GM12878 (cell line): ENCODE measurements around the gene SHMT1. TPM values are rescaled to one million over a fixed set of nuclear protein-coding genes. Genes with fewer than 3 reads are reported as not detected.
"Not testable (repeated sequence)": the region's sequence is repeated elsewhere in the genome, so short reads cannot be mapped to it uniquely, and the experiment has no call there.

Experiments used
- ATAC-seq: fragments of 200-7000 bp; cut with Tn5 transposase; 3 replicates; pipeline ENCODE4 v1.9.1; 2020; ENCODE audit warnings: mild to moderate bottlenecking, moderate library complexity
- BruUV-seq: library from RNA; stranded (reverse); fragments of 400-500 nt; replicated peaks from 2 replicates; lab custom pipeline; 2021; lab: Mats Ljungman, UMichigan
- CTCF ChIA-PET: fragments of 300-600 bp; sonication (Branson Sonifier 250); formaldehyde crosslinking; extraction: SDS; loops from one replicate; lab custom pipeline; 2021; ENCODE audit warnings: inconsistent platforms; lab: Yijun Ruan, JAX
- POLR2A ChIA-PET: fragments of 350-600 bp; formaldehyde crosslinking; extraction: SDS; loops from one replicate; lab custom pipeline; 2021; ENCODE audit warnings: inconsistent platforms; lab: Charles Lee
- RAD21 ChIA-PET: fragments of 300-600 bp; sonication (Branson Sonifier 250); formaldehyde crosslinking; loops from one replicate; lab custom pipeline; 2023; ENCODE audit warnings: antibody characterized with exemption; ENCODE audit not compliant: unreplicated experiment; lab: Charles Lee
- SMC1A ChIA-PET: fragments of 300-600 bp; sonication (Branson Sonifier 250); formaldehyde crosslinking; loops from one replicate; lab custom pipeline; 2023; ENCODE audit not compliant: unreplicated experiment, uncharacterized antibody; lab: Charles Lee
- DNase-seq: peaks from one replicate; pipeline ENCODE4 v3.0.0-alpha.2; 2011; ENCODE audit warnings: low read depth, low spot score
- FAIRE-seq: peaks from 3 replicates; lab custom pipeline; 2011; peaks lifted over from hg19 to GRCh38; lab: Jason Lieb, UNC
- H2AFZ ChIP-seq: 2 replicates; pipeline ENCODE4 v1.6.0; 2011; ENCODE audit warnings: low read depth, low read length, control low read depth; ENCODE audit not compliant: control insufficient read depth
- H3K27ac ChIP-seq: 2 replicates; pipeline ENCODE4 v1.5.1; 2011; ENCODE audit warnings: control low read depth; ENCODE audit not compliant: control insufficient read depth, insufficient read depth
- H3K27me3 ChIP-seq, 2 experiments: replicated peaks in 1 of 2; 2 replicates each; pipeline versions ENCODE4 v1.6.0 to v1.6.1; 2011; ENCODE audit warnings: low read length in 1 of 2; ENCODE audit not compliant: control insufficient read depth in 2 of 2, insufficient read depth in 2 of 2
- H3K36me3 ChIP-seq, 2 experiments: 2 replicates each; pipeline ENCODE4 v1.5.1; 2011; ENCODE audit warnings: low read length in 1 of 2; ENCODE audit not compliant: control insufficient read depth in 2 of 2, insufficient read depth in 2 of 2
- H3K4me1 ChIP-seq: 2 replicates; pipeline ENCODE4 v1.6.1; 2011; ENCODE audit warnings: mild to moderate bottlenecking, low read length, moderate library complexity, mixed read lengths; ENCODE audit not compliant: control insufficient read depth, insufficient read depth
- H3K4me2 ChIP-seq: 2 replicates; pipeline ENCODE4 v1.6.0; 2011; ENCODE audit warnings: control low read depth; ENCODE audit not compliant: control insufficient read depth, insufficient read depth
- H3K4me3 ChIP-seq: fragments of 200-600 bp; sonication (generic); 2 replicates; pipeline ENCODE4 v1.5.1; 2016
- H3K79me2 ChIP-seq: 2 replicates; pipeline ENCODE4 v1.6.0; 2011; ENCODE audit warnings: low read length; ENCODE audit not compliant: control insufficient read depth, insufficient read depth
- H3K9ac ChIP-seq: 2 replicates; pipeline ENCODE4 v1.8.0; 2011; ENCODE audit warnings: low read length, control low read depth, mixed read lengths; ENCODE audit not compliant: control insufficient read depth, insufficient read depth
- H3K9me3 ChIP-seq: replicated peaks from 3 replicates; pipeline ENCODE4 v1.5.1; 2011; ENCODE audit warnings: mild to moderate bottlenecking, low read length; ENCODE audit not compliant: control insufficient read depth, insufficient read depth
- H4K20me1 ChIP-seq: 2 replicates; pipeline ENCODE4 v1.6.0; 2011; ENCODE audit not compliant: control insufficient read depth, insufficient read depth
- BHLHE40 ChIP-seq, 2 experiments: fragments of 450-650 bp in 1 of 2; IDR thresholded peaks; 2 replicates each; pipeline ENCODE4 v1.6.1; 2011 to 2017; ENCODE audit warnings: low read depth in 2 of 2, borderline replicate concordance in 1 of 2, improper control_type of control experiment in 1 of 2, low read length in 1 of 2, mild to moderate bottlenecking in 1 of 2
- WGBS: methylation state at CpG from one replicate; pipeline ENCODE4 v1.1.6; 2016; ENCODE audit warnings: low lambda C conversion rate; ENCODE audit not compliant: insufficient replicate concordance, insufficient coverage; ENCODE audit errors: missing lambda C conversion rate; 5-methylcytosine and 5-hydroxymethylcytosine counted together
- in situ Hi-C: fragments of 300-500 bp; cut with MboI; formaldehyde crosslinking; loops from 9 replicates; pipeline ENCODE4 v1.14.3; 2018; ENCODE audit warnings: mixed read lengths
- intact Hi-C: fragments of 100-400 bp; cut with micrococcal nuclease; formaldehyde crosslinking; loops from one replicate; pipeline ENCODE4 v1.14.2; 2022; ENCODE audit not compliant: unreplicated experiment
- polyA plus RNA-seq, 11 experiments: library from polyadenylated mRNA; depleted of rRNA in 4 of 11; unstranded in 6 of 11; stranded (reverse) in 5 of 11; fragments of >200 nt; fragmentation: Nextera tagmentation in 4 of 11; fragmentation: Illumina TruSeq in 1 of 11; extraction: Ambion mirVana in 4 of 11; extraction: Trizol in 1 of 11; gene quantifications; 1 replicate in 1 of 11; 2 replicates in 10 of 11; pipeline versions ENCODE4 v1.2.1 to v1.2.3, GENCODE V29; 2011 to 2016; ENCODE audit warnings: inconsistent platforms in 2 of 11, missing spikeins in 2 of 11, low read depth in 1 of 11
- total RNA-seq, 4 experiments: library from RNA; depleted of rRNA in 3 of 4; stranded (reverse); fragments of >200 nt in 3 of 4; fragmentation: Illumina TruSeq in 1 of 4; extraction: Trizol in 1 of 4; gene quantifications; 2 replicates each; pipeline versions ENCODE4 v1.2.1 to v1.2.3, GENCODE V29; 2013 to 2021

Gene SHMT1
- total and polyA plus RNA-seq, 10 of the 15 experiments (the other 5 are each of a cell fraction or from before 2014, with no cell fraction given), result 5.2 to 60.1 (median 34.6) TPM

- POLR2A ChIA-PET, CTCF ChIA-PET, RAD21 ChIA-PET, BruUV-seq, DNase-seq, H3K36me3 ChIP-seq, H3K27ac ChIP-seq, H3K4me3 ChIP-seq, H2AFZ ChIP-seq, SMC1A ChIA-PET, in situ Hi-C loops, H3K4me1 ChIP-seq, H3K4me2 ChIP-seq, H4K20me1 ChIP-seq, intact Hi-C loops, H3K9ac ChIP-seq, H3K79me2 ChIP-seq, FAIRE-seq, H3K9me3 ChIP-seq: not testable (repeated sequence)
- WGBS, result 100% methylated on average over 1 of the region's 10 CpGs
- peak; percentile 51; the same call in 1 of the 3 replicates for ATAC-seq
- TF ChIP-seq BHLHE40 (IDR thresholded peaks at IDR 0.05; ENCODE audit: borderline replicate concordance in 1 of 2, low read depth in 2 of 2, low read length in 1 of 2), result peak in 1 of 2 experiments; percentile 23; a peak in 1 of 4 replicates
- TF ChIP-seq, all 136 proteins: peak for 1; not testable (repeated sequence) for 135
- not testable (repeated sequence) for H3K27me3 ChIP-seq
Observed at GRCh38 chr17:18388728-18389127, 25.4 kb upstream of the SHMT1 start.

DNA sequence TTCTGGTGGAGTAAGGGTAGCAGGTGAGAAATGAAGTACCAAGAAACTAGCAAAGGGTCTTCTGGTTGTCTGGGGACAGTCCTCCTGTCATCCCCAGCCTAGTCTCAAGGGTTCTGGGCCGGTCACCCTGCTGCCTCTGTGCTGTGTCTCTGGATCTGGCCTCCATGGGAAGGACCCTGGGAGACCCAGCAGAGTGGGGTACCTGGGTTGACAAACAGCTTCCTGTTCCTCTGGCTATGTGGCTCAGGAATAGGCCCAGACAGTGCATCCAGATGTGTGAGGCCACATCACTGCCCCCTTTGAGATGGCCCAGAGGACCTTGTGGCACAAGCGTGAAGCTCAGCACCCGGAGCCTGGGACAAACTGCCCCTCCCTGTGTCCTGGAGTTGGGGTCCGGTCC is 24.9 kb upstream of the SHMT1 start:
- H3K79me2 ChIP-seq, H3K36me3 ChIP-seq, H2AFZ ChIP-seq, H3K4me2 ChIP-seq, H3K9ac ChIP-seq, H3K27me3 ChIP-seq, H4K20me1 ChIP-seq, intact Hi-C loops, ATAC-seq, H3K27ac ChIP-seq, H3K4me3 ChIP-seq, FAIRE-seq, POLR2A ChIA-PET, BruUV-seq, DNase-seq, RAD21 ChIA-PET, in situ Hi-C loops, H3K4me1 ChIP-seq, CTCF ChIA-PET, SMC1A ChIA-PET, H3K9me3 ChIP-seq: not testable (repeated sequence)
- 1% methylated on average over 3 of the region's 4 CpGs for WGBS

GRCh38 chr17:18387583-18387982 is 24.2 kb upstream of the SHMT1 start:
- in situ Hi-C loops, POLR2A ChIA-PET, ATAC-seq, H3K27ac ChIP-seq, CTCF ChIA-PET, intact Hi-C loops, H3K27me3 ChIP-seq, BruUV-seq, H4K20me1 ChIP-seq, H3K79me2 ChIP-seq, H3K4me1 ChIP-seq, H3K36me3 ChIP-seq, SMC1A ChIA-PET, H3K4me3 ChIP-seq, DNase-seq, FAIRE-seq, H3K4me2 ChIP-seq, H3K9me3 ChIP-seq, H2AFZ ChIP-seq, RAD21 ChIA-PET, H3K9ac ChIP-seq: not testable (repeated sequence)
- WGBS, result 20% methylated on average over 5 of the region's 5 CpGs

DNA sequence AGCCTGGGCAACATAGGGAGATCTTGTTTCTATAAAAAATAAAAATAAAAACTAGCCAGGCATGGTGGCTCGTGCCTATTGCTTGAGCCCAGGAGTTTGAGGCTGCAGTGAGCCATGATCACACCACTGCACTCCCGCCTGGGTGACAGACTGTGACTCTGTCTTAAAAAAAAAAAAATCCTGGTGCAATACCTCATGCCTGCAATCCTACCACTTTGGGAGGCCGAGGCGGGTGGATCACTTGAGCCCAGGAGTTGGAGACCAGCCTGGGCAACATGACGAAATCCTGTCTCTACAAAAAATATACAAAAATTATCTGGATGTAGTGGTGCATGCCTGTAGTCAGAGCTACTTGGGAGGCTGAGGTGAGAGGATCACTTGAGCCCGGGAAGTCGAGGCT is 20.9 kb upstream of the SHMT1 start:
- H3K4me3 ChIP-seq, CTCF ChIA-PET, in situ Hi-C loops, H3K9ac ChIP-seq, intact Hi-C loops, H3K4me2 ChIP-seq, FAIRE-seq, H2AFZ ChIP-seq, H3K27me3 ChIP-seq, DNase-seq, H3K36me3 ChIP-seq, H3K4me1 ChIP-seq, H3K79me2 ChIP-seq, RAD21 ChIA-PET, ATAC-seq, BruUV-seq, H3K9me3 ChIP-seq, H4K20me1 ChIP-seq, H3K27ac ChIP-seq, SMC1A ChIA-PET: not testable (repeated sequence)
- POLR2A ChIA-PET, result interaction anchor here (0.6 kb wide), 1 partner anchor 325 kb away, joined by 8 read pairs; no protein-coding TSS in a partner anchor
- 47% methylated on average over 7 of the region's 7 CpGs for WGBS
